ENCODE results near the gene DLG5.

DLG5 gene

DNA sequence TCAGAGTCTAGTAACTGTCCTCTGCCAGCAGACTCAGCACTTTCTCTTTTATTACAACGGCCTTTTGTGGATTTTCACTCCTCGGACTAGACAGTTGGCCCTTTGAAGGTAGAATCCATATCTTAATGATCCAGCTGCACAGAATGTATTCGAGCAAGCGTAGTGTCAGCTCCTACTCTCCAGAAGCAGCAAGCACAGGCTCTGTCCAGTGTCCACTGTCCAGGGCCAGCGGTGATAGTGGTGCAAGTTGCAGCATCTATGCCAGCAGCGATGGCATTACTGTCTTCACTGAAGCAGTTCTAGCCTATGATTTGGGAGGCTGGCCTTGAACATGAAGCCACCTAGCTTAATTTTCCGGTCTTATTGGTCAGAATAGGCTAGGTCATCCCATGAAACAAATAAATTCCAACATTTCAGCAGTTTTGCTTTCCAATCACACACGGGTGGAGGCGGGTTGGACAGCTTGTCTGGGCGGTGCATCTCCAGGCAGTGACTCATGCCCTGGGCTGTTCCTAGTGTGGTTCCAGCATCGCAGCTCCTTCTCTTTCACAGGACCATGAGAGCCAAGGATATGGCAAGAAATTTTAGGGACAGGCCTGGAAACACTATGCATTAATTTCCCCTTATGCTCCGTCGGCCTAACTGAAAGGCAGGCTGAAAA lies 180.4 kb downstream of the DLG5 start:
- TF ChIP-seq, protein P1, sequence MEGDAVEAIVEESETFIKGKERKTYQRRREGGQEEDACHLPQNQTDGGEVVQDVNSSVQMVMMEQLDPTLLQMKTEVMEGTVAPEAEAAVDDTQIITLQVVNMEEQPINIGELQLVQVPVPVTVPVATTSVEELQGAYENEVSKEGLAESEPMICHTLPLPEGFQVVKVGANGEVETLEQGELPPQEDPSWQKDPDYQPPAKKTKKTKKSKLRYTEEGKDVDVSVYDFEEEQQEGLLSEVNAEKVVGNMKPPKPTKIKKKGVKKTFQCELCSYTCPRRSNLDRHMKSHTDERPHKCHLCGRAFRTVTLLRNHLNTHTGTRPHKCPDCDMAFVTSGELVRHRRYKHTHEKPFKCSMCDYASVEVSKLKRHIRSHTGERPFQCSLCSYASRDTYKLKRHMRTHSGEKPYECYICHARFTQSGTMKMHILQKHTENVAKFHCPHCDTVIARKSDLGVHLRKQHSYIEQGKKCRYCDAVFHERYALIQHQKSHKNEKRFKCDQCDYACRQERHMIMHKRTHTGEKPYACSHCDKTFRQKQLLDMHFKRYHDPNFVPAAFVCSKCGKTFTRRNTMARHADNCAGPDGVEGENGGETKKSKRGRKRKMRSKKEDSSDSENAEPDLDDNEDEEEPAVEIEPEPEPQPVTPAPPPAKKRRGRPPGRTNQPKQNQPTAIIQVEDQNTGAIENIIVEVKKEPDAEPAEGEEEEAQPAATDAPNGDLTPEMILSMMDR (conservative IDR thresholded peaks at IDR 0.05; ENCODE audit: low read depth, low read length), result no peak
- no peak overlapping the region for H3K4me3 ChIP-seq (ENCODE audit: low read depth, low read length)
- DNase-seq (ENCODE audit: low read depth), result peak; percentile 77

DNA sequence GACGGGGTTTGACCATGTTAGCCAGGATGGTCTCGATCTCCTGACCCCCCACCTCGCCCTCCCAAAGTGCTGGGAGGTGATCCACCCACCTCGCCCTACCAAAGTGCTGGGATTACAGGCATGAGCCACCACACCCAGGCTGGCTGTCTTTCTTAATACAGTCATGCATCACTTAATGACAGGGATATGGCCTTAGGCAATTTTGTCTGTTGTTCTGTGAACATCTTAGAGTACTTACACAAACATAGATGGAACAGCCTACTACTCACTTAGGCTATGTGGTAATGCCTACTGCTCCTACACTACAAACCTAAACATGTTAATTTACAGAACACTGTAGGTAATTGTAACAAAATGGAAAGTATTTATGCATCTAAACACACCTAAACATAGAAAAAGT lies 182.3 kb downstream of the DLG5 start:
- no peak overlapping the region for H3K4me3 ChIP-seq (ENCODE audit: low read depth, low read length)
- TF ChIP-seq, protein P1 (conservative IDR thresholded peaks at IDR 0.05; ENCODE audit: low read depth, low read length), result no peak
- DNase-seq (ENCODE audit: low read depth), result no peak

DNA sequence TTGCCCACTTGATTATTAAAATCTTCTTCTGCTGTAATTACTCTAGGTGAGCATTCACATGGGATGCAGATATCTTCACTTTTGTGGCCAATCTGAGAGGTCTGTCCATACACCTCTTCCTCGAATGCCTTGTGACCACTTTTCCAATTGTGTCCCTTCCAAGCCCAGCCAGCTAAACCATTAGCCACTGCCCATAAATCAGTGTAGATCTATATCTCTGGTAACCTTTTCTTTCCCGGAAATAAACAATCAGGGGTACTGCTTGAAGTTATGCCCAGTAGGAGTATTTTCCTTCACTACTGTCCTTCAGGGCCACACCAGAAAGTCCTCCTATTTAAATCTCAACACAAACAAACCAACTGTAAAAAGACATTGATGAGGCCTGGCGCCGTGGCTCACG lies 184.4 kb downstream of the DLG5 start:
- DNase-seq (ENCODE audit: low read depth), result no peak
- TF ChIP-seq, protein P1 (conservative IDR thresholded peaks at IDR 0.05; ENCODE audit: low read depth, low read length), result no peak
- no peak overlapping the region for H3K4me3 ChIP-seq (ENCODE audit: low read depth, low read length)

DNA sequence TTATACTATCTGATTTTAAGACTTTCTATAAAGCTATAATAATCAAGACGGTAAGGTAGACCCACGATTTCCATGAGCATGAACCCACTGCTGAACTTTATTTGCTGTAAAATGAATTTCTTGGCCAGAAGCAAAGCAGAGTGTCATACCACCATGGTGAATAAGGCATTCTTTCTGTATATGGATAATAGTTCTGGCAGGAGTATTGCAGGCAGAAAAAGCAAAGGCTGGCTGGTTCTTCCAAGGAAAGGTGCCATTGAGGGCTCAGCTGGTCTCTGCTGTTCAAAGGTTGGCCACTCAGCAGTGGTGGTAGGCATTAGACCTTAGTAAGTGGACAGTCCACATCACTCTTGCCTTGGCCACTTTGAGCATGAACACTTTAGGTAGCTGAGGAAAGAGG lies 184.8 kb downstream of the DLG5 start:
- TF ChIP-seq, protein P1 (conservative IDR thresholded peaks at IDR 0.05; ENCODE audit: low read depth, low read length), result no peak
- no peak overlapping the region for H3K4me3 ChIP-seq (ENCODE audit: low read depth, low read length)
- peak; percentile 47 for DNase-seq (ENCODE audit: low read depth)

Data from choroid plexus epithelial cell (primary cell).